ENCODE data around the gene SELENOW.

SELENOW gene

GRCh38 chr19:47826800-47827199 is 48.3 kb downstream of the SELENOW start:
- DNase-seq: no peak

GRCh38 chr19:47832723-47833122 is 54.2 kb downstream of the SELENOW start:
- DNase-seq: no peak
